GM19467 (cell line): Measurements from ENCODE around the gene PIGH.
"Not testable (repeated sequence)": the region's sequence is repeated elsewhere in the genome, so short reads cannot be mapped to it uniquely, and the experiment has no call there.

Experiments used
- ATAC-seq: cut with Tn5 transposase; IDR thresholded peaks from one replicate; pipeline ENCODE4 v1.9.1; 2021; ENCODE audit warnings: mild to moderate bottlenecking, moderate library complexity; ENCODE audit not compliant: unreplicated experiment

Gene PIGH, protein sequence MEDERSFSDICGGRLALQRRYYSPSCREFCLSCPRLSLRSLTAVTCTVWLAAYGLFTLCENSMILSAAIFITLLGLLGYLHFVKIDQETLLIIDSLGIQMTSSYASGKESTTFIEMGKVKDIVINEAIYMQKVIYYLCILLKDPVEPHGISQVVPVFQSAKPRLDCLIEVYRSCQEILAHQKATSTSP

GRCh38 chr14:67599698-67600561 is at the start of gene PIGH:
TSS of gene PIGH (minus strand) at chr14:67600268. CDS start at chr14:67600203, 65 bp downstream.
- peak; percentile 90 for ATAC-seq

GRCh38 chr14:67646131-67646530 is 46.1 kb upstream of the PIGH start:
- no peak for ATAC-seq

DNA sequence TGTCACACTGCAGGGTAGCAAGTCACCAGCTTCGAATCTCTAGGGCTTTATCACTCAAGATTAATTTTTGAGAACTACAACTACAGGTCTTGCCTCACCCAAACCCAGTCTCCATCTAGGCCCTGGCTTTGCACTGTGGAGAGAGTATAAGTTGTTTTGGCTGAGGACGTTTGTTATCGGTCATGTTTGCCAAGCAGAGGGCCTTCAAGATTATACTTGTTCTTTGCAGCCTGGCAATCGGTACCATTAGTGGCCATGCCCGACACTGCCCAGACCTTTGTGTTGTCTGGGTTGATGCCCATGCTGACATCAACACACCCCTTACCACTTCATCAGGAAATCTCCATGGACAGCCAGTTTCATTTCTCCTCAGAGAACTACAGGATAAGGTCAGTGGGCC is 45.3 kb upstream of the PIGH start:
- ATAC-seq: no peak

- no peak for ATAC-seq
Measured at GRCh38 chr14:67644428-67644827, 44.4 kb upstream of the PIGH start.

DNA sequence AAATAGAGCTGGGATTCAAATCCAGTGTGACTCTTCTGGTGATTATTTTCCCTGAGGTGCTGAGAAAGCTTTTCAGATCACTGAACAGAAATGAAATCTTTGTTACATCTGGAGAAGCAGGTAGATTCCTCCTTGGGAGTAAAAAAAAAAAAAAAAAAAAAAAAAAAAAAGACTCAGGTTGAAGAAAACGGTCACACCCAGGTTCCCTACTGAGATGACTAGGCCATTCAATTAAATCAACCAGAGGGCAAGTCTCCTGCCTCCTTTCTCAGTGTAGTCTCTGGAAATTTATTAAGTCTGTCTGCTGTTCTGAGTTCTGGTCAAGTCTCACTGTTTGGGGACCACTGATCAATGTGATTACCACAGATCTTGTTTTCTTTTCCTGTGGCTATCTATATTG is 43.6 kb upstream of the PIGH start:
- no peak for ATAC-seq

- no peak for ATAC-seq
Measured at GRCh38 chr14:67641902-67642749, 42.1 kb upstream of the PIGH start.

DNA sequence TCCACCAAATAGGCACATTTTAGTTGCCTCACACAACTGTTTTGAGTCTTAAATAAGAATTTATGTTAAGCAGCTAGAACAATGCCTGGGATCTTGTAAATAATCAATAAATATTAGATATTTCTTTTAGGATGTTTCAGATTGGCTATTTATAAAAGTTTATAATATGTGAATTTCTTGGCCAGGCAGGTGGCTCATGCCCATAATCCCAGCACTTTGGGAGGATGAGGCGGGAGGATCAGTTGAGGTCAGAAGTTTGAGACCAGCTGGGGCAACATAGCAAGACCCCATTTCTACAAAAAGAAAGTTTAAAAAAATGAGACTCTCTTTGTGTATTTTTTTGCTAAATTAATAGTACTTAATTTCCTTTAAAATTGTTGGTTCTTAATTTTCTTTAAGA is 41.4 kb upstream of the PIGH start:
- no peak for ATAC-seq

DNA sequence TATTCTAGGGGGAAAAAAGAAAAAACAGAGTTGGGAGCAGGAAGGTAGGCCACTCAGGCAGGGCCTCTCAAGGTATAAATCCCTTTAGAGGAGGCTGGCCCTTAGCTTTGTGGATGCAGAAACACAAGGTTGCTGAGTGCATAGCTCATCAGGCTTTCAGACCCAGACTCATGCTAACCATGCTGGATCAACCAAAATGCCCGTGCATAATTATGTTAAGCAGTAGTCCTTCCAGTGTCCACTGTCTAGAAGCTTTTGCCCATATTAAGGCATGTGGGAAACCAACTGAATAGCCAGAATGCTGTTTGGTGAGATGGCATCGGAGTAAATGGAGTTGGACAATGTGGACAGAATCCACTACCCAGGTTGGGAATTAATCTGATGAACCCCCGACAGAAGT is 38.6 kb upstream of the PIGH start:
- no peak for ATAC-seq

DNA sequence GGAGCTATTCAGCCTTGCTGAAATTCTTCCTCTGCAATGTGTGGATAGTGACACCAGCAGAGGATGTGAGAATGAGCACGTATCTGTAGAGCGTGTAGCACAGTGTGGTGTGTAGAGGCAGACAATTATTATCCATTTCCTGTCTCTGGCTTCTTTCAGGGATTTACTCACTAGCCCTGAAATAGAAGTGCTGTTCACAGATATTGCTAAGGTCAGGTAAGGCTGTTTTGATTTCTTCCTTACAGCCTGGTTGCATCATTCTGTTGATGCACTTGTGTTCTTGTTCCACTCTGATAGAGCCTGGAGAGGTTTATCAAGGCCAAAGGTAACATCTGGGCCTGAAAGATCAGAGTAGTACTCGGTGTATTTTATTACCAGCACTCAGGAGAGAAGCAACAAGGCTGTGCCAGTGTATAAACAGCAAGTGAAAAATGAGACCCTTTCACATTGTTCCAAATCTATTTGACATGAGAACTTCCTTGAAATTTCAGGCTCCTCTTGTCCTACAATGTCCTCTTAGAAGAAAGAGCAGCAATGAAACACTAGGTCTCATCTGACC is 36.4 kb upstream of the PIGH start:
- no peak for ATAC-seq

- ATAC-seq: no peak
Measured at GRCh38 chr14:67633451-67634147, 33.5 kb upstream of the PIGH start.

DNA sequence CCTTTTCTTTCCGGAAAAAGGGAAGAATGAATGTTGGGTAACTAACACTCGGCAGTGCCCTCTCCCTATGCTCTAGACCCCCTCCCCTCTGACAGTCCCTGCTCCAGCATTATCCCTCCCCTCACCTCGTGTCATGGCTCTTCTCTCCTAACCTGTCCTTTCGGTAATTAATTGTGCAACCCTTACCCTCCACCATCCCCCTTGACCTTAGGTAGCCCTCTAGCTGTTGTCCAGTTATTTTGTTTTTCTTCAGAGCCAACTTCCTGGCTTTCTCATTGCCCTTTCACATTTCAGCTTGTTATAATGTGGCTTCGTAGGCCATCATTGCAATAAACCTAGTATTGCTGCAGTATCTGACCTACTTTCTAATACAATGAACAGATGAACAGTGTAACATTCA is 30.9 kb upstream of the PIGH start:
- ATAC-seq: no peak

GRCh38 chr14:67630186-67630585 is 30.1 kb upstream of the PIGH start:
- ATAC-seq: no peak

GRCh38 chr14:67627519-67627918 is 27.5 kb upstream of the PIGH start:
- ATAC-seq: no peak

GRCh38 chr14:67626131-67626530 is 26.1 kb upstream of the PIGH start:
- not testable (repeated sequence) for ATAC-seq

GRCh38 chr14:67623114-67623513 is 23.0 kb upstream of the PIGH start:
- ATAC-seq: no peak

- ATAC-seq: no peak
Measured at GRCh38 chr14:67622675-67623074, 22.6 kb upstream of the PIGH start.

- no peak for ATAC-seq
Measured at GRCh38 chr14:67620217-67620785, 20.2 kb upstream of the PIGH start.

GRCh38 chr14:67619446-67620216 is 19.6 kb upstream of the PIGH start, which contains the start of gene ARG2:
TSS of gene ARG2 (plus strand) at chr14:67619920. CDS start at chr14:67619978, 58 bp downstream.
- peak; percentile 94 for ATAC-seq

DNA sequence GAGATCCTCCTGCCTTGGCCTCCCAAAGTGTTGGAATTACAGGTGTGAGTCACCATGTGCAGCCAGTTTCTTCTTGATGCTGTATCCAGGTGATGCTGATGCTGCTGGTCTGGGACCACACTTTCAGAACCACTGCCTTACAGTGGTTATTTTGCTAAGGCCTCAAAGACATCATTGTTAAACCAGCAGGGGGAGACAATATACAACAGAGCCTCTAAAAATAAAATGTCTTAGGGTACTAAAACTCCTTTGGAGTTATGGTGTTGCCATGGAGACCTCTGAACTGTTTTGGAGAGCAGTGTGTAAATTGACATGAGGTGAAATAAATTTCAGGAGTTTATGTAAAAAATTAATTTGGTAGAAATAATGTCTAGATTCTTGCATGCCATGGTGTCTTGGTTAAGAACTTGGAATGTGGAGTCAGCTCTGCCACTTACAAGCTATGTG is 18.6 kb upstream of the PIGH start:
- ATAC-seq: no peak
